GM08714 (cell line): ENCODE data around the gene RHBDF2.
"Not testable (repeated sequence)": the region's sequence is repeated elsewhere in the genome, so short reads cannot be mapped to it uniquely, and the experiment has no call there.

Experiments
- H3K4me3 ChIP-seq: fragments of 200-500 bp; sonication (Bioruptor generic); 2 replicates; pipeline ENCODE4 v1.5.1; 2014; ENCODE audit warnings: mild to moderate bottlenecking, low read length, inconsistent platforms
- ZNF274 ChIP-seq: IDR thresholded peaks from 2 replicates; pipeline ENCODE4 v1.6.1; 2012; ENCODE audit warnings: mild to moderate bottlenecking, low read depth, low read length

The RHBDF2 gene

GRCh38 chr17:76532072-76532651 lies 30.9 kb upstream of the RHBDF2 start:
- no peak for TF ChIP-seq ZNF274
- H3K4me3 ChIP-seq, result no peak overlapping the region

- no peak overlapping the region for H3K4me3 ChIP-seq
- TF ChIP-seq ZNF274, result no peak
Observed at GRCh38 chr17:76531486-76532038, 30.3 kb upstream of the RHBDF2 start.

- no peak overlapping the region for H3K4me3 ChIP-seq
- TF ChIP-seq ZNF274, result no peak
Observed at GRCh38 chr17:76530811-76531485, 29.7 kb upstream of the RHBDF2 start.

- no peak overlapping the region for H3K4me3 ChIP-seq
Observed at GRCh38 chr17:76530095-76530723, 29.0 kb upstream of the RHBDF2 start.

GRCh38 chr17:76529224-76530094 lies 28.2 kb upstream of the RHBDF2 start:
- no peak for TF ChIP-seq ZNF274
- no peak overlapping the region for H3K4me3 ChIP-seq

More at GRCh38 chr17:76530095-76530723, 29.0 kb upstream of the RHBDF2 start:
- no peak for TF ChIP-seq ZNF274

GRCh38 chr17:76528528-76529223 lies 27.5 kb upstream of the RHBDF2 start:
- no peak for TF ChIP-seq ZNF274
- peak overlapping the region; percentile 30; the same call in 1 of the 2 replicates for H3K4me3 ChIP-seq

- H3K4me3 ChIP-seq, result peak overlapping the region; percentile 30; the same call in 1 of the 2 replicates
- no peak for TF ChIP-seq ZNF274
Observed at GRCh38 chr17:76528156-76528527, 26.9 kb upstream of the RHBDF2 start.

- no peak for TF ChIP-seq ZNF274
- peak overlapping the region; percentile 0; the same call in 1 of the 2 replicates for H3K4me3 ChIP-seq
Observed at GRCh38 chr17:76527430-76528111, 26.3 kb upstream of the RHBDF2 start.

- not testable (repeated sequence) for H3K4me3 ChIP-seq
Observed at GRCh38 chr17:76527016-76527415, 25.8 kb upstream of the RHBDF2 start.

- H3K4me3 ChIP-seq, result not testable (repeated sequence)
Observed at GRCh38 chr17:76525513-76525833, 24.2 kb upstream of the RHBDF2 start.

GRCh38 chr17:76524598-76525512 lies 23.6 kb upstream of the RHBDF2 start:
- TF ChIP-seq ZNF274, result no peak
- H3K4me3 ChIP-seq, result no peak overlapping the region

GRCh38 chr17:76523084-76524037 lies 22.1 kb upstream of the RHBDF2 start:
- no peak for TF ChIP-seq ZNF274
- H3K4me3 ChIP-seq, result no peak overlapping the region

GRCh38 chr17:76521683-76522082 lies 20.5 kb upstream of the RHBDF2 start:
- H3K4me3 ChIP-seq, result not testable (repeated sequence)
